ENCODE results near the gene LCN6. TPM values are rescaled to one million over a fixed set of nuclear protein-coding genes. Genes with fewer than 3 reads are reported as not detected.

Gene LCN6
- total and polyA plus RNA-seq, 2 of the 13 experiments (the other 11 are each of a cell fraction or from before 2014, with no cell fraction given), result not detected

DNA sequence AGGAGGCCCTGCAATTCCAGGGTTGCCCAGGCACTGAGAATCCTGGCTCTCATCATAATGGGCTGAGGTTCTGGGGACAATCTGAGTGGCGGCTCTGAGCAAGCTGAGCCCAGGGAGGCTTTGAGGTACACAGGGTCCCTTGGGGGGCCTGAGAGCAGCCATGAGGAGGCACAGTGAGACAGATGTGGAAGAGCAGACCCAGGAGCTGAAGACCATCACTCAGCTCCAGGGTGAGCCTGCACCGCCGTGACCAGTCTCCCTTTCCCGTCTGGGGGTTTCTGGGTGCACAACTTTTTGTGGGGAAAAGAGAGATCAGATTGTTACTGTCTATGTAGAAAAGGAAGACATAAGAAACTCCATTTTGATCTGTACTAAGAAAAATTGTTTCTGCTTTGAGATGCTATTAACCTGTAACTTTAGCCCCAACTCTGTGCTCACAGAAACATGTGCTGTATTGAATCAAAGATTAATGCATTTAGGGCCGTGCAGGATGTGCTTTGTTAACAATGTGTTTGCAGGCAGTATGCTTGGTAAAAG, 48.0 kb upstream of the LCN6 start, which contains the start of gene CCDC183 (continued):
- TF ChIP-seq, protein P1, sequence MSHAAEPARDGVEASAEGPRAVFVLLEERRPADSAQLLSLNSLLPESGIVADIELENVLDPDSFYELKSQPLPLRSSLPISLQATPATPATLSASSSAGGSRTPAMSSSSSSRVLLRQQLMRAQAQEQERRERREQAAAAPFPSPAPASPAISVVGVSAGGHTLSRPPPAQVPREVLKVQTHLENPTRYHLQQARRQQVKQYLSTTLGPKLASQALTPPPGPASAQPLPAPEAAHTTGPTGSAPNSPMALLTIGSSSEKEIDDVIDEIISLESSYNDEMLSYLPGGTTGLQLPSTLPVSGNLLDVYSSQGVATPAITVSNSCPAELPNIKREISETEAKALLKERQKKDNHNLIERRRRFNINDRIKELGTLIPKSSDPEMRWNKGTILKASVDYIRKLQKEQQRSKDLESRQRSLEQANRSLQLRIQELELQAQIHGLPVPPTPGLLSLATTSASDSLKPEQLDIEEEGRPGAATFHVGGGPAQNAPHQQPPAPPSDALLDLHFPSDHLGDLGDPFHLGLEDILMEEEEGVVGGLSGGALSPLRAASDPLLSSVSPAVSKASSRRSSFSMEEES (CRISPR knock-in tag; IDR thresholded peaks at IDR 0.05), result no peak
- TF ChIP-seq NFIB (CRISPR knock-in tag; IDR thresholded peaks at IDR 0.05; ENCODE audit: borderline replicate concordance), result no peak
- 0 out of 2 replicates have a peak, but pooled peaks have one; percentile 1 for TF ChIP-seq CEBPG (CRISPR knock-in tag; IDR thresholded peaks at IDR 0.05)
- TF ChIP-seq, protein P2, sequence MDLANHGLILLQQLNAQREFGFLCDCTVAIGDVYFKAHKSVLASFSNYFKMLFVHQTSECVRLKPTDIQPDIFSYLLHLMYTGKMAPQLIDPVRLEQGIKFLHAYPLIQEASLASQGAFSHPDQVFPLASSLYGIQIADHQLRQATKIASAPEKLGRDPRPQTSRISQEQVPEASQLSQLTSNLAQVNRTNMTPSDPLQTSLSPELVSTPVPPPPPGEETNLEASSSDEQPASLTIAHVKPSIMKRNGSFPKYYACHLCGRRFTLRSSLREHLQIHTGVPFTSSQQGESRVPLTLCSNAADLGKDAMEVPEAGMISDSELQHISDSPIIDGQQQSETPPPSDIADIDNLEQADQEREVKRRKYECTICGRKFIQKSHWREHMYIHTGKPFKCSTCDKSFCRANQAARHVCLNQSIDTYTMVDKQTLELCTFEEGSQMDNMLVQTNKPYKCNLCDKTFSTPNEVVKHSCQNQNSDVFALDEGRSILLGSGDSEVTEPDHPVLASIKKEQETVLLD (CRISPR knock-in tag; IDR thresholded peaks at IDR 0.05; ENCODE audit: low read depth), result no peak
- no peak for TF ChIP-seq ZNF616 (CRISPR knock-in tag; IDR thresholded peaks at IDR 0.05; ENCODE audit: low read depth)
- peak; percentile 30; the same call in 1 of the 2 replicates for TF ChIP-seq ZBTB7B (CRISPR knock-in tag; IDR thresholded peaks at IDR 0.05)
- TF ChIP-seq, protein P3, sequence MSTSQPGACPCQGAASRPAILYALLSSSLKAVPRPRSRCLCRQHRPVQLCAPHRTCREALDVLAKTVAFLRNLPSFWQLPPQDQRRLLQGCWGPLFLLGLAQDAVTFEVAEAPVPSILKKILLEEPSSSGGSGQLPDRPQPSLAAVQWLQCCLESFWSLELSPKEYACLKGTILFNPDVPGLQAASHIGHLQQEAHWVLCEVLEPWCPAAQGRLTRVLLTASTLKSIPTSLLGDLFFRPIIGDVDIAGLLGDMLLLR (CRISPR knock-in tag; IDR thresholded peaks at IDR 0.05), result no peak
- TF ChIP-seq, protein P4, sequence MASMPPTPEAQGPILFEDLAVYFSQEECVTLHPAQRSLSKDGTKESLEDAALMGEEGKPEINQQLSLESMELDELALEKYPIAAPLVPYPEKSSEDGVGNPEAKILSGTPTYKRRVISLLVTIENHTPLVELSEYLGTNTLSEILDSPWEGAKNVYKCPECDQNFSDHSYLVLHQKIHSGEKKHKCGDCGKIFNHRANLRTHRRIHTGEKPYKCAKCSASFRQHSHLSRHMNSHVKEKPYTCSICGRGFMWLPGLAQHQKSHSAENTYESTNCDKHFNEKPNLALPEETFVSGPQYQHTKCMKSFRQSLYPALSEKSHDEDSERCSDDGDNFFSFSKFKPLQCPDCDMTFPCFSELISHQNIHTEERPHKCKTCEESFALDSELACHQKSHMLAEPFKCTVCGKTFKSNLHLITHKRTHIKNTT (CRISPR knock-in tag; IDR thresholded peaks at IDR 0.05), result no peak
- no peak for TF ChIP-seq NFRKB (IDR thresholded peaks at IDR 0.05)
- TF ChIP-seq FOSL1 (CRISPR knock-in tag; IDR thresholded peaks at IDR 0.05; ENCODE audit: borderline replicate concordance), result no peak
- no peak for TF ChIP-seq ZBTB7A (CRISPR knock-in tag; IDR thresholded peaks at IDR 0.05)
- TF ChIP-seq SNAPC5 (CRISPR knock-in tag; IDR thresholded peaks at IDR 0.05; ENCODE audit: borderline replicate concordance), result no peak
- TF ChIP-seq ZNF614 (CRISPR knock-in tag; IDR thresholded peaks at IDR 0.05; ENCODE audit: borderline replicate concordance), result no peak
- TF ChIP-seq ZNF788 (CRISPR knock-in tag; IDR thresholded peaks at IDR 0.05; ENCODE audit: borderline replicate concordance), result no peak
- 0 out of 2 replicates have a peak, but pooled peaks have one; percentile 39 for TF ChIP-seq ZNF256 (CRISPR knock-in tag; conservative IDR thresholded peaks at IDR 0.05)
- TF ChIP-seq MTA3 (CRISPR knock-in tag; IDR thresholded peaks at IDR 0.05), result no peak
- 0 out of 2 replicates have a peak, but pooled peaks have one; percentile 9 for TF ChIP-seq ZNF800 (CRISPR knock-in tag; IDR thresholded peaks at IDR 0.05)
- TF ChIP-seq BCL6 (CRISPR knock-in tag; IDR thresholded peaks at IDR 0.05), result no peak
- TF ChIP-seq ZBTB8A (CRISPR knock-in tag; IDR thresholded peaks at IDR 0.05; ENCODE audit: borderline replicate concordance, low read depth), result no peak
- TF ChIP-seq ZNF382 (CRISPR knock-in tag; IDR thresholded peaks at IDR 0.05; ENCODE audit: borderline replicate concordance), result no peak
- TF ChIP-seq, protein P5, sequence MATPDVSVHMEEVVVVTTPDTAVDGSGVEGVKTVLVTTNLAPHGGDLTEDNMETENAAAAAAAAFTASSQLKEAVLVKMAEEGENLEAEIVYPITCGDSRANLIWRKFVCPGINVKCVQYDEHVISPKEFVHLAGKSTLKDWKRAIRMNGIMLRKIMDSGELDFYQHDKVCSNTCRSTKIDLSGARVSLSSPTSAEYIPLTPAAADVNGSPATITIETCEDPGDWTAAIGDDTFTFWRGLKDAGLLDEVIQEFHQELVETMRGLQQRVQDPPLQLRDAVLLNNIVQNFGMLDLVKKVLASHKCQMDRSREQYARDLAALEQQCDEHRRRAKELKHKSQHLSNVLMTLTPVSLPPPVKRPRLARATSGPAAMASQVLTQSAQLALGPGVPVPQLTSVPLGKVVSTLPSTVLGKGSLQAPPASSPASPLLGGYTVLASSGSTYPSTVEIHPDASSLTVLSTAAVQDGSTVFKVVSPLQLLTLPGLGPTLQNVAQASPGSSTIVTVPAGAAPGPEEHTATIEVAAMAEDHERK (CRISPR knock-in tag; IDR thresholded peaks at IDR 0.05; ENCODE audit: low read depth), result no peak
- no peak for TF ChIP-seq GTF2F1 (IDR thresholded peaks at IDR 0.05; ENCODE audit: low read length)
